Mesothelial cell of epicardium (in vitro differentiated cells): Measurements from ENCODE around the gene RSU1. TPM values are rescaled to one million over a fixed set of nuclear protein-coding genes. Genes with fewer than 3 reads are reported as not detected.

Source experiments
- DNase-seq, 2 experiments: peaks; one replicate each; pipeline ENCODE4 v3.0.0; 2021; ENCODE audit warnings: low spot score in 2 of 2; ENCODE audit not compliant: unreplicated experiment in 2 of 2
- H3K27ac Mint-ChIP-seq: 2 replicates; pipeline ENCODE4 v1.8.0; 2021; ENCODE audit warnings: mixed read lengths
- H3K27me3 Mint-ChIP-seq: 2 replicates; pipeline ENCODE4 v1.8.0; 2021; ENCODE audit warnings: low read depth, mixed read lengths
- H3K36me3 Mint-ChIP-seq: 2 replicates; pipeline ENCODE4 v1.8.0; 2021; ENCODE audit warnings: mixed read lengths
- H3K4me1 Mint-ChIP-seq: 2 replicates; pipeline ENCODE4 v1.8.0; 2021; ENCODE audit warnings: mixed read lengths
- H3K4me3 Mint-ChIP-seq: 2 replicates; pipeline ENCODE4 v1.8.0; 2021; ENCODE audit warnings: mild to moderate bottlenecking, moderate library complexity, mixed read lengths
- H3K9me3 Mint-ChIP-seq: 2 replicates; pipeline ENCODE4 v1.8.0; 2021; ENCODE audit warnings: mixed read lengths
- total RNA-seq: library from RNA; stranded (reverse); gene quantifications from 3 replicates; pipeline ENCODE4 v1.2.1, GENCODE V29; 2021
- TF ChIP-seq, protein P1 (sequence below): fragments of 200-600 bp; sonication (generic); IDR thresholded peaks from one replicate; pipeline ENCODE4 v1.5.0; 2021; ENCODE audit warnings: antibody characterized with exemption; ENCODE audit not compliant: unreplicated experiment

RSU1 gene
- total RNA-seq, 1 donor from 2014 or later, result 36.2 TPM

DNA sequence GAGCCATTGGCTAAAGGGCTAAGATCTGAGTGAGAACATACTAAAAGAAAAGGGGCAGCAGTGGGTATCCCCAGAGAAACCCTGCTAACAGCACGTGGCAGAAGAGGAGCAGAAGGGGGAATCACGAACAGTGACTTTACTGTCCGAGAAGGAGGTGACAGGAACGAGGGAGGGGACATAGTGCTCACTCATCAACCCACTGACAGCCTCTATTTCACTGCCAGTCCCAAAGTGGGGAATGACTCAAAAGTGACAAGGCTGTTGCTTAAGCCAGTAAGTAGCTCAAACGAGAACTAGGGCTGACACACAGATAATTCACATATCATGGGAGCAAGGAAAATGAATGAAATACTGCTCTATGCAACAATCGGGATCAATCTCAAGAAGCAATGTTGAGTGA, 92.7 kb downstream of the RSU1 start:
- no peak overlapping the region for H3K27ac Mint-ChIP-seq
- no peaks in the 10 kb centered on the region for H3K27me3 Mint-ChIP-seq

DNA sequence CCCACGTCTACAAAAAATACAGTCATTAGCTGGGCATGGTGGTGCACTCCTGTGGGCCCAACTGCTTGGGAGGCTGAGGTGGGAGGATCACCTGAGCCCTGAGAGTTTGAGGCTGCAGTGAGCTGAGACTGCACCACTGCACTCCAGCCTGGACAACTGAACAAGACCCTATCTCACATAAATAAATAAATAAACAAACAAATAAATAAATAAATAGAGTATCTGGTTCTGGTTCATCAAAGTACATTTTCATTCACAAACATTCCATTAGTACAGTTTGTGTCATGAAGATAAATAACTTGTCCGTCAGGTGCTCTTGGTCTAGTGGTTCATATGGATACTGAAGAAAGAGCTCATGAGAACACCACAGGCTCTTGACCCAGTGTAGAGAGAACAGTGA, 96.4 kb downstream of the RSU1 start:
- H3K9me3 Mint-ChIP-seq, result peaks cover 8% of the 10 kb centered on the region
- H3K4me3 Mint-ChIP-seq, result no peak overlapping the region
- DNase-seq, result no peak
- no peaks in the 10 kb centered on the region for H3K27me3 Mint-ChIP-seq
- H3K27ac Mint-ChIP-seq, result no peak overlapping the region
- H3K36me3 Mint-ChIP-seq, result peaks cover 9% of the 10 kb centered on the region
- TF ChIP-seq, protein P1, sequence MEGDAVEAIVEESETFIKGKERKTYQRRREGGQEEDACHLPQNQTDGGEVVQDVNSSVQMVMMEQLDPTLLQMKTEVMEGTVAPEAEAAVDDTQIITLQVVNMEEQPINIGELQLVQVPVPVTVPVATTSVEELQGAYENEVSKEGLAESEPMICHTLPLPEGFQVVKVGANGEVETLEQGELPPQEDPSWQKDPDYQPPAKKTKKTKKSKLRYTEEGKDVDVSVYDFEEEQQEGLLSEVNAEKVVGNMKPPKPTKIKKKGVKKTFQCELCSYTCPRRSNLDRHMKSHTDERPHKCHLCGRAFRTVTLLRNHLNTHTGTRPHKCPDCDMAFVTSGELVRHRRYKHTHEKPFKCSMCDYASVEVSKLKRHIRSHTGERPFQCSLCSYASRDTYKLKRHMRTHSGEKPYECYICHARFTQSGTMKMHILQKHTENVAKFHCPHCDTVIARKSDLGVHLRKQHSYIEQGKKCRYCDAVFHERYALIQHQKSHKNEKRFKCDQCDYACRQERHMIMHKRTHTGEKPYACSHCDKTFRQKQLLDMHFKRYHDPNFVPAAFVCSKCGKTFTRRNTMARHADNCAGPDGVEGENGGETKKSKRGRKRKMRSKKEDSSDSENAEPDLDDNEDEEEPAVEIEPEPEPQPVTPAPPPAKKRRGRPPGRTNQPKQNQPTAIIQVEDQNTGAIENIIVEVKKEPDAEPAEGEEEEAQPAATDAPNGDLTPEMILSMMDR, result no peak
- H3K4me1 Mint-ChIP-seq, result no peaks in the 10 kb centered on the region

More for the DNA sequence above, 92.7 kb downstream of the RSU1 start:
- peaks cover 20% of the 10 kb centered on the region for H3K9me3 Mint-ChIP-seq
- H3K36me3 Mint-ChIP-seq, result peaks cover 25% of the 10 kb centered on the region
- no peak for DNase-seq
- no peak overlapping the region for H3K4me3 Mint-ChIP-seq
- TF ChIP-seq, protein P1, result no peak
- H3K4me1 Mint-ChIP-seq, result no peaks in the 10 kb centered on the region

DNA sequence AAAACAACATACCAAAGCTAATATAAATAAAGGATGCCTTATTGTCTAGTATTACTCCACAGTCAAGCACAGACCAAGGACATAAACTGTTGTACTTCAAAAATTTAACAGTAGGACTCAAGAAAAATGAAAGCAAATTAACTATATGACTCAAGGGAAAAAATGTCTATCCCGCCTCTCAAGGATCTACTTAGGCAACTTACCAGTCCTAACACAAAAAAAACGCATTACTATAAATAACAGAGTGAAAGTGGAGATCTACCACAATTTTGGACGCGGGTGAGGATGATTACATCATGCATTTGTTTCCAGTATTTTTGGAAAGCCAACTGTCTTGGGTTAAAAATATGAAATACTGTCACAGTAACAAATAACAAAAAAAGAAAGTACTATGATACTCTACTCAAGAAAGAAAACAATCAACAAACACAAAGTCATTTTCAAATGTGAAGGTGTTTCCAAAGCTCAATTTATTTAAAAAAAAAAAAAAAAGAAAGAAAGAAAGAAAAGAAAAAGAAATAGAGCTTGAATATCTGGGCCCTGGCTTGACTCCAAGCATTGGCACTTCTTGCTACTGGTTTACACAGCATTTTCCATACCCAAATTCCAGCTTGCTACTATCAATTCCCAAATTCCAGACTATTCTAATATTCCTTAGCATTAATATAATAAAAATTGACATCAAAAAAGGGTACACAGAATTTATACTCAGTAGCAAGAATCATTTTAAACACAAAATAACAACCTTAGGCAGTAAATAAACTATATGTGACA, 99.4 kb downstream of the RSU1 start:
- DNase-seq, result no peak
- H3K36me3 Mint-ChIP-seq, result peaks cover 27% of the 10 kb centered on the region
- H3K4me3 Mint-ChIP-seq, result no peak overlapping the region
- peaks cover 29% of the 10 kb centered on the region for H3K9me3 Mint-ChIP-seq
- no peaks in the 10 kb centered on the region for H3K27me3 Mint-ChIP-seq
- no peaks in the 10 kb centered on the region for H3K4me1 Mint-ChIP-seq
- no peak overlapping the region for H3K27ac Mint-ChIP-seq
- TF ChIP-seq, protein P1, result no peak

- Mint-ChIP-seq H3K27me3 (no peaks in the 10 kb centered on the region), H3K36me3 (peaks cover 30% of the 10 kb centered on the region), H3K27ac (no peak overlapping the region), H3K4me3 (no peak overlapping the region), H3K4me1 (no peaks in the 10 kb centered on the region), H3K9me3 (peaks cover 47% of the 10 kb centered on the region)
- TF ChIP-seq, protein P1, result no peak
- no peak for DNase-seq
These were observed 101.2 kb downstream of the RSU1 start for GRCh38 chr10:16716051-16716450.

DNA sequence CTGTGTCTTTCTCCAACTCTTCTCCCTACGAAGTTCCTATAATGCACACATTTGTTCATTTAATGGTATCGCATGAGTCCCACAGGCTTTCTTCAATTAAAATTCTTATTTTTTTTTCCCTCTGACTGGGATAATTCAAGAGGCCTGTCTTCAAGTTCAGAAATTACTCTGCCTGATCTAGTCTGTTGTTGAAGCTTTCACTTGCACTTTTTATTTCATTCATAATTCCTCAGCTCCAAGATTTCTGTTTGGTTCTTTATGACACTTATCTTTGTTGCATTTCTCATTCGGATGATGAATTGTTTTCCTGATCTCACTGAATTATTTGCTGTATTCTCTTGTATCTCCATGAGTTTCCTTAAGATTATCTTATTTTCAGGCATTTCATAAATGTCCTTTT, 103.9 kb downstream of the RSU1 start:
- Mint-ChIP-seq H3K27ac (no peak overlapping the region), H3K27me3 (no peaks in the 10 kb centered on the region), H3K36me3 (peaks cover 26% of the 10 kb centered on the region), H3K4me1 (no peaks in the 10 kb centered on the region), H3K9me3 (peaks cover 55% of the 10 kb centered on the region), H3K4me3 (no peak overlapping the region)
- DNase-seq, result no peak
- TF ChIP-seq, protein P1, result no peak
